ENCODE data around the gene ADAMTS3.

The ADAMTS3 gene

DNA sequence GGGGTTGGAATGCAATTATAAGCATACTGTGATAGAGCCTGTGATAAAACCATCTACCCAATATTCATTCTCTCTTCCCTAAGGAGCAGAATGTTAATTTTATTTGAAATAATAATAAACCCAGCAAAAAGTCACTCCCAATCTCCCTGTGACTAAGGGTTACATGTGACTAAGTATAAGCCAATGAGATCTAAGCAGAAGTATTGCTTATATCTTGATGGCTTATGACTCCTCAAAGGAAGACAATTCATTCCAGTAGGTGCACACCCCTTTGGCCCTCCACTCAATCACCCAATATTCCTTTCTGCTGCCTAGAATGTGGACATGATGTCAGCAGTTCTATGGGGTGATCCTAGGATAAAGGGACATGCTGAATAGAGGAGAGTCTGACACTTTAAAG is 224.6 kb downstream of the ADAMTS3 start:
- DNase-seq (ENCODE audit: low spot score): no peak

- DNase-seq (ENCODE audit: low spot score): no peak
Observed at GRCh38 chr4:72341432-72341820, 227.6 kb downstream of the ADAMTS3 start.

DNA sequence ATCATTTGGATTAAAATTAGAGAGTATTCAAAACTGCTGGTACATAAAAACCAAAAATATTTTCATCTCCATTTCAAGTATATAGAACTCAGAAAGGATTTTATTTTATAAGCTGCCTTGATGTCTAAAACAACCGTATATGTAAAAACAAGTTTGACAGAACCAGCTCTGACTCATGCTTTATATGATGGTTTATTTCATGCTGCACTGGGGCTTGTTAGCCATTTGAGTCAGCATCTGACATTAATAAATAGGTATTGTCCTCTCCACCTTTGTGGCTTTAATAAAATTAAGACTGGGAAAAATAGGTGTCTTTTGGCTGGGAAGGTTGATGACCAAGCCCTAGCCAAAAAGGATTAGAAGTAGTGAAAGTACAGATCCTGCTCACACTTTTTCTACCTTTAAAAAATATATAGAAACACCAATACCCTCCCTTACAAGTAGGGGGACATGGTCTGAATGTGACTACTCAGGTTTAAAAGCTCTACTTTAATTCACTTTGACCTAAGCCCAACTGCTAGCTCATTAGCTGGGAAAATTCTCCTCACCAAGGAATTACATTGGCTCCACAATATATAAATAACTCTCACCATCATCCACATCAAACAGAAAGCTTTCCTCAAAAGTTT is 228.1 kb downstream of the ADAMTS3 start:
- DNase-seq (ENCODE audit: low spot score): no peak

- no peak for DNase-seq (ENCODE audit: low spot score)
Observed at GRCh38 chr4:72338060-72338459, 231.0 kb downstream of the ADAMTS3 start.

GRCh38 chr4:72330381-72330780 is 238.6 kb downstream of the ADAMTS3 start:
- DNase-seq (ENCODE audit: low spot score): no peak

DNA sequence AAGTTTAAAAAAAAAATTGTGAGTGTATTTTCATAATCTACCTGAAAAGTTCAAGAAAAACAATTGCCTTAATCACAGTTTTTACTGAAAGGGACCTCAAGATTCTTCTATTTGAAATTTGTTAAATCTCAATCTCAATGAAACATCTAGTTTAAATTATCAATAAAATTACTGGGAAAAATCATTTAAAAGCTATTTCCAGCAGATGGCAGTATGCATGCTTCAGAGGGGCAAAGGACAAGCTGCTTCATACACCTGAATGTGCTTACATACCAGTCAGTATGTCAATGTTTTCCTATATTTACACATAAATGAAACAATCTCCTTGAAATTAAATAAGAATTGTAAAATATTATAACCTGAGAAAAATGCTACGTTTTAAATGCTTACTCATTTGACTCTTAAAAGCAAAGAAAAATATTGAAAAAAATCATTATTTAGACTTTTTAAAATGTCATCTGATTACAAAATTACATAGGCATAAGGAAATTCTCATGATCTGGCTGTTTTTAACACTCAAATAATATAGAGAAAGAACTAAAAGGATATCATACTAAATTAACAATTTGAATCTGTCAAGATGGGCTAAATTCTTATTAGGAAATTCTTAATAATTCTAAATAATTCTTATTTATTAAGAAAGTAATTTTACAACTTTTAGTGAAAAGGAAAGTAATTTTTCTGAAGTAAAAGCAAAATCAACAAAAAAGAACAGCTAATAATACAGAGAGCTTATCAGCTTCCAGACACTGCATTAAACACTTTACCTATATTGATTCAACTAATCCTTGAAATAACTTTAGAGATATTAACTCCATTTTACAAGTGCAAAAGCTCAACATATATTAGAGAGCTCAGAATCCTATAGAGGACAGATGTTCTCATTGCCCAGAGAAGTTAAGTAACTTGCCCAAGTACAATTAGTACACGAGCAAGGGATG is 242.1 kb downstream of the ADAMTS3 start:
- DNase-seq (ENCODE audit: low spot score): no peak

DNA sequence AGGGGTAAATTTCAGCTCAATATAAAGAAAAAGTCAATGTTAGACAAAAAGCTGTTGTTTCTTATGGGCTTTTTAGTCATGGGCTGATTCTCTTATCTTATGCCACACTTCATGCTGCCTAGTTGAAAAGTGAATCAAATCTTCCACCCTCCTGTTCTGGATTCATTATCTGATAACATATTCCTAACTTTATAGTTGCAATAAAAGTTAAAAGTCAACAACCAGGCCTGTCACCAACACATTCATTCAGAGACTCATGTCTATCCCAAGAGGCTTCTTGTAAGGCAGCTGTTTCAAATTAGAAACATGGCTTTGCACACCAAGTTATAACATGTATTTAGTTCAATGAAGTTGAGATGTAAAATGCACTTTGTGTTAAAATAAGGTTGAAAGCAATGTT is 243.8 kb downstream of the ADAMTS3 start:
- DNase-seq (ENCODE audit: low spot score): no peak

DNA sequence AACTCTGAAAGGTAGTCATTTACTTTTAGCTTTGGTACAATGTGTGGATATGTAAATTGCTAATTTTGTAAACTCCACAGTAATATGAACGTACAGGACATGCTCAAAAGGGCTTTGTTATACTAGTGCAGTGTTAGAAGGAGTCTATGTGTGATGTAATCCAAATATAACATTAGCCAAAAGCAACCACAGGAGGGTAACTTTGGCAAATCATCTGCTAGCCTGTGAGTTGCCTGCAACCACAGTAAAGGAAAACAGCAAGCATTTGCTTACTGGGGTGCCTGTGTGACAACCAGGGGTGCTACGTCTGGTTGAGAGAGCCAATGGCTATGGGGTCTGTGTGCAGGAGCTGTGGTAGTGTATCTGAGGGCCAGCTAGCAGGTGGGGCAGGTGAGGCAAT is 245.8 kb downstream of the ADAMTS3 start:
- DNase-seq (ENCODE audit: low spot score): no peak

DNA sequence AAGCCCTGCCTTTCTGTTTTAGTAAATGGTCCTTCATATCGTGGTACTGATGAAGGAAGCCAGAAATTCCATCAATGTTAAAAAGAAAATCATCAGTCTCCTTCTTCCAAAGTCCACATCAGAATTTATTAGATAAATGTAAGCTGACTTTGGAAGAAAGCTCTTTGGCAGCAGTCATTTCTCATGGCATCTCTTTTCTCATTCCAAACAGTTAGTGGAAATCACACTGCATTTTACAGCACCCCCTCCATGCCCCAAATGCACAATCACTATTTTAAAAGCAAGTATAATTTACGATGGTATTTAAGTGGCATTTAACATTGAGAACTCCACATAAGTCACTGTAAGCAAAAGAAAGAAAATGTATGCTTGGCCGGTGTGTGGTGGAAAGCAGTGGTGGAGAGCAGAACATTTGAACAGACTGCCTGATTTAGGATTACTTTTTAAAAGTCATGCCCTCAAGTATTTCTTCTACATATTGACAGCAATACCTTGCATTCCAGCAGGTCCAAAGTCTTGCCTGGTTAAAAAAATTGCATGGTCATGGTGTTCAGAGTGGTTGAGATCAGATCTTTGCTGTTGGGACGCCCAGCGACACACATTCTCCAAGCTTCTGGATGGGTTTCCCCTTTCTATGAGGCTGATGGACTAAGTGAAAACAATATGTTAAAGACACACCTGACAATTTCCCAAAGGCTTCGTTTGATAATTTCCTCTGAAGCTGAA is 248.6 kb downstream of the ADAMTS3 start:
- DNase-seq (ENCODE audit: low spot score): no peak

DNA sequence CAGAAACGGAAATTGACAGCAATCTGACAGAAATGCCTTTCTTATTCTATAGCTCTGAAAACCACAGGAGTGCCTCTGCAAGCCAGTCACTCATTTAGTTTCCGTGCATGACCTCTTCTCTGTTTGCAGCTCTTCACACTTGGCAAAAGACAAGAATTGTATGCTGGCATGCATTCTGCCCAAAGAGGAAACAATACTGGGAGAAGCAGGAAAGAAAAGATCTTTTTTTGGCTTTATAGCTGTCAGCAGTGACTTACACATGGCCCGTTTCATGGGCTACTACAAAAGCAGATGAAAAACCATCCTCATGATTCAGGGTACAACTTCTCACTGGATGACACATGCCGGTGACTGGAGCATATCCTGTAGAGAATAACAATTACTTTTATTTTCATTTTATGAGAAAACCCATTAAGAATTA is 249.4 kb downstream of the ADAMTS3 start:
- DNase-seq (ENCODE audit: low spot score): no peak

- DNase-seq (ENCODE audit: low spot score): no peak
Observed at GRCh38 chr4:72318421-72319170, 250.4 kb downstream of the ADAMTS3 start.

DNA sequence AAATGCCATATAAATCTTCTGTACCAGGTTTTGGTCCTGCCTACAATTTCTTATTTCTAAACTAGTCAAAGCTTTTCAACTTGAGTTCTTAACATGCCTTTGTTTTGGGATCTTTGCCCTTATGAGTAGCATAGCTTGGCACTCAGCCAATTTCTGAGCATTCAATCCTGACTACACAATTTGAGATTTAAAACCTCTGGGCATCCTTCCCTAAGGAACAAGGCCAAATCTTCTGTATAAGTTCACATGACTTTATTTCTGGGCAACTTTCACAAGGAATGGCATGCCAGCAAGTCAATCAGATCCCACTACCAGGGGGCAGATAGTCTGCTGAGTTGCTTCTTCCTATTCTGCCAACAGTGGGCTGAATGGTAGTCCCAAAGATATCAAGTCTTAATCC is 254.2 kb downstream of the ADAMTS3 start:
- no peak for DNase-seq (ENCODE audit: low spot score)

DNA sequence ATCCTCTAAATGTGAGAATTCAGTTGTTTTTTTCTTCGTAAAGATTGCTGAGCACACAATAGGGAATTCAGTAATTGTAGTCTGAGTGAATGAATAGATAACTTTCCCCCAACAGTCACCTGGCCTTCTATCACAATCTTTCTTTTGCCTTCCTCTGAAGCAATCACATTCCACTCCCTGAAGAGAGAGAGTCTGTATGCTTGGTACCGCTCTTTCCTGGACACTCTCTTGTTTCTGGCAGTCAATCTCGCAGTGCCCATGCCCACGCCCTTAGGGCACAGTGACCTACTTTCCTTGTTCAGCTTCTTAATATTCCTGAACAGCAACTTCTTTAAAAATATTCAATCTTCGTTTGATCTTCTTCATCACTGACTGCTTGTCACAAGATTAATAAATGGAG is 255.9 kb downstream of the ADAMTS3 start:
- DNase-seq (ENCODE audit: low spot score): no peak

- DNase-seq (ENCODE audit: low spot score): peak; percentile 45
Observed at GRCh38 chr4:72312032-72312650, 256.9 kb downstream of the ADAMTS3 start.

DNA sequence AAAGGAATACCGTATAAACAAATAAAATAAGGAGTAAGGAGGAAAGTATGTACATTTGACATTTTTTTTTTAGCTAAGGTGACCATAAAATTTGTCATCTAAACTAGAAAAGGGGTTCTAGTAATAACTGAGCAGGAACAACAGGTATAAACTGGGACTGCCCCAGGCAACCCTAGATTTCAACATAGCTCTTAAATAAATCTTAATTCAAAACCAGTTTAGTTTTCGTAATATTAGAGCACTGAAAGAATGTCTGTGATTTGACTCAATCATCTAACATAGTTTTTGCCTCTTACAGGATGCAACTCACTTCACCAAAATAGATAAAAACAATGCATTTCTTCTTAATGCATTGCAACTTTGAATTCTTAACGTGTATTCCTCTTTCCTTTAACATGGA is 257.7 kb downstream of the ADAMTS3 start:
- no peak for DNase-seq (ENCODE audit: low spot score)

DNA sequence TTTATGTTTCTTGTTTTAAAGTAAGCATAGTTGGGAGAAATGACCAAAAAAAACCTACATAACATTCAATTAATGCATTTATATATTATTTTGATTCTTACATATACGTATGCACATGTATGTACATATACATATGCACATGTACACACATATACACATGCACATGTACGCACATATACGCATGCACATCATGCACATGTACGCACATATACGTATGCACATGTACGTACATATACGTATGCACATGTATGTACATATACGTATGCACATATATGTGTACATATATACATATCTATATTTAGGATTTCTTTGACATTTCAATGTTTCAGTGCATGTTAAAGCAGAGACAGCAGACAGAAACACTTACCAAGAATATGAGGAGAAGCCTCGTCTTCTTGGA is 263.4 kb downstream of the ADAMTS3 start:
- no peak for DNase-seq (ENCODE audit: low spot score)

GRCh38 chr4:72305080-72305479 is 263.9 kb downstream of the ADAMTS3 start:
- DNase-seq (ENCODE audit: low spot score): no peak

DNA sequence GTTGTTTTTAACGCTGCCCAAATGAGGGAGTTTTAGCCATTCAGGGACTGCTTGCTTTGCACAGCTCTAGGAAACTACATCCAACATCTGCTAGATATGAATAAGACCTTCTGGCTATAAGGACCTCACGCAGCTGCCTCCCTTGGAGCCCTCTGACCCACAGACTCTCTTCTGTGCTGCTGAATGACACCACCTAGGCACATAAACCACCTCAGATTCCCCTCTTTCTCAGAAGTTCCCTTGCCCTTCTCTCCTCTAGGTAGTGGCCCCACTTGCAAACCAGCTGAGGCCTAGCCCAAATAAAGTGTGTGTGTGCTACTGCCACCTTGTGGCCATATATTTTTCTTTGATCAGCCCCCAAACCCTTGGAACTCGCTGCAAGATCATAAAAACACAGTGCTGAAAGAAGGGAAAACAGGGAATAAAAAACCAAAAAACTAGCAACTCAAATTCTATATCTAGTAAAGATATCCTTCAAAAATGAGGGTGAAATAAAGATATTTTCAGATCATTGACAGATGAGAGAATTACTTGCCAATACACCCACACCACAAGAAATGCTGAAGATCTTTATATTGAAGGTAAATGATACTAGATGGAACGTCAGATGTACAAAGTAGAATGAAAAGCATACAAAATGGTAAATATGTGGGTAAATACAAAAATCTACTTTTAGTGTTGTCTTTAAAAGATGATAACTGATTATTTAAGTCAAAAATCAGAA is 265.9 kb downstream of the ADAMTS3 start:
- DNase-seq (ENCODE audit: low spot score): peak; percentile 60

GRCh38 chr4:72301759-72302158 is 267.3 kb downstream of the ADAMTS3 start:
- DNase-seq (ENCODE audit: low spot score): no peak

DNA sequence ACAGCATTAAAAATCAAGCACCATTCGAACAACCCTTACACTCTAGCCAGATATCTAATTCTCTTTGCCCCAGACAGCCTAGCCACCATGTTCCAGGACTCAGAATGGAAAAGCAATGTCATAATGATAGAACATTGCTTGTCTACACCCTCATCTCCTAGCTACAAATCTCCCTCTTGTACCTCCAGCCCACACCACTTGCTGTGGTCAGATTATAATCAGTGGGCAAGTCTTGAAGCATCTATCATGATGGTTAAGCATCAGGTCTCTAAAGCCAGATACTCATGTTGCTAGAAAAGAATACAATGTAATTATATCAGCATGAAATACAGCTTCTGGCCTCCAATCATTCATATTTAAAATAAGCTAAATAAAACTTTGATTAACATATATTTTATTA is 268.9 kb downstream of the ADAMTS3 start:
- DNase-seq (ENCODE audit: low spot score): no peak

DNA sequence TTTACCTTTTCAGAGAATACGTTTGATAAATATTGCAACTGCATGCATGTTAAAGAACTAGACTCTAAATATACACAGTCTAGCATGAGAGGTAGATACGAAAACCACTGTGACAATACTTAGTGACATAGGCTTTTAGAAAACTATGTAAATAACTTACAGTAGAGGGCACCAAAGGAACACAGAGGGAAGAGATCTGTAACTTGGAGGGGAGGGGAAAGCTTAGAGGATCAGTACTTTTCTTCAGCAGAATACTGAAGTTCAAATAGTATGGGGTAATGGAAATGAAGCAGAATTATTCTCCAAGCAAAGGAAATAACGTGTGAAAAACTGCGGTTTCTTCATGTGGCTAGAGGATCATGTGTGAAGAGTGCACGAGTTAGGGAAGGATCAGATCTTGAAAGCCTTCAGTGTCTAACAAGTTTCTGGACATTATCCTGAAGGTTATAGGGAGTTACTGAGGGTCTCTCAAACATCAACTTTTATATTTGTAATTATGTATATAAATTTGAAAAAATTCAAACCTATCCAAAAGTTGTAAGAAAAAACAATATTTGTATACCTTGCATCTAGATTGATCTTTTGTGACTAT is 273.0 kb downstream of the ADAMTS3 start:
- DNase-seq (ENCODE audit: low spot score): no peak
